RCC 7860 (cell line): ENCODE results near the gene SLC22A3.

Source experiments
- DNase-seq: peaks from one replicate; pipeline ENCODE4 v3.0.0-alpha.2; 2015; ENCODE audit warnings: low spot score
- FAIRE-seq: peaks from 2 replicates; lab custom pipeline; 2012; peaks lifted over from hg19 to GRCh38; lab: Jason Lieb, UNC

SLC22A3 gene

DNA sequence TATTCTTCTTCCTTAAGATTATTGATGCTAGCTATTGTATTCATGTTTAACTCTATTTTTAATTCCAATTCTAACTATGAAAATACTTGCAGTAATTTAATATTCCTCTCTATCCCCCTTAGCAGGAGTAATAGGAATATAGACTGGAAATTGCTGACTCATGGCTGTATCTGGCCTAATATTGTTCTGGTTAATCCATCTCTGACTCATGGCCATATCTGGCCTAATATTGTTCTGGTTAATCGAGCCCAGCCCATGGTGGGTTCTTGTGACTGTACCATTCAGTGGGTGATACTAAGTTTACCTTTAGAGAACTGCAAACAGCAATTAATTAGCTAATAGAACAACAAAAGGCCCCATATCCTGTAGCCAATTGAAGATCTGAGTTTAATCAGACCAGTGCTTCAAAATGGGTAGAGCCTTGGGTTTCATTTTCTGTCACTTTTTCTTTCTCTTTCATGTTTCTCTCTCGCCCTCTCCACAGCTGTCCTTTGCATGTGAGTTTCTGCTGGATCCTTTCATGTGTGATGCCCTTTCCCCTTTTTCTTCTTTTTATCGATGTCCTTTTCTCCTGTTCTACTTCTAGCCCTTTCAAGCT, 50.6 kb downstream of the SLC22A3 start:
- no peak for DNase-seq
- peak; percentile 28 for FAIRE-seq

DNA sequence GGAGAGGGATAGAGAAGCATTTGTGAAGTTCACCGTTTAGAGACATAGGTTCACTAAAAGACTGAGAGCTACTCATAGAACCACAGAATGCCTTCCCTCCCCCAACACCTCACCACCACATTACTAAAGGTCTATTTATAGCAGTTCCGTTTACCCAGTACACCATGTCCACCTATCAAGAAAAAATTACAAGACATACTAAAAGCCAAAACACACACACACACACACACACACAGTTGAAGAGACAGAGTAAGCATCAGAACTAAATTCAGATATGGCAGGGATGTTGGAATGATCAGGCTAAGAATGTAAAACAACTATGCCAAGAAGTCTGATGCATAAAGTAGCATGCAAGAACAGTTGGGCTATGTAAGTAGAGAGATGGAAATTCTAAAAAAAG, 52.3 kb downstream of the SLC22A3 start:
- peak; percentile 25 for DNase-seq
- FAIRE-seq: no peak

GRCh38 chr6:160408528-160408927, 60.4 kb downstream of the SLC22A3 start:
- no peak for FAIRE-seq

GRCh38 chr6:160412993-160413392, 64.8 kb downstream of the SLC22A3 start:
- FAIRE-seq: no peak

More at GRCh38 chr6:160408528-160408927, 60.4 kb downstream of the SLC22A3 start:
- DNase-seq: no peak

GRCh38 chr6:160417146-160417545, 69.0 kb downstream of the SLC22A3 start:
- FAIRE-seq (no peak), DNase-seq (no peak)

More at GRCh38 chr6:160412993-160413392, 64.8 kb downstream of the SLC22A3 start:
- DNase-seq: no peak

- FAIRE-seq (no peak), DNase-seq (no peak)
These were observed 69.4 kb downstream of the SLC22A3 start for GRCh38 chr6:160417550-160417949.

- FAIRE-seq: no peak
- DNase-seq: no peak
These were observed 70.2 kb downstream of the SLC22A3 start for GRCh38 chr6:160418370-160418769.

DNA sequence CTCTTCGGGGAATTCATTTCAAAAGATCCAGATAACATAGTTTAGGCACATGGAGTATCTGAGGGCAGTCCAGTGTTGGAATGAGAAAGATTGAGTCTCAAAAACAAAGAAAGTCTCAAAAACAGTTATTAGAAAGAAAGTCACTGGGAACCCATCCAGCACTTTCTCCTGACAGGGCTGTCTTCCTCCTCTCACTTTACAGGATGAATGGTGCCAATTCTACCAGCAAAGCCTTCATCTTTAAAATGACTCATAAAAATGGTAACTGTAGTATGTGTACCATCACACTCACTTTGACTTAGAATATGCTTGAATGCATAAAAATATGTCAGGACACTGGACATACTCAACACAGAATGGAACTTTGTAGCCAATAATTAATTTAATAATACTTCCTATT, 71.3 kb downstream of the SLC22A3 start:
- DNase-seq: no peak
- FAIRE-seq: no peak

GRCh38 chr6:160420253-160420968, 72.2 kb downstream of the SLC22A3 start:
- FAIRE-seq (no peak), DNase-seq (no peak)

DNA sequence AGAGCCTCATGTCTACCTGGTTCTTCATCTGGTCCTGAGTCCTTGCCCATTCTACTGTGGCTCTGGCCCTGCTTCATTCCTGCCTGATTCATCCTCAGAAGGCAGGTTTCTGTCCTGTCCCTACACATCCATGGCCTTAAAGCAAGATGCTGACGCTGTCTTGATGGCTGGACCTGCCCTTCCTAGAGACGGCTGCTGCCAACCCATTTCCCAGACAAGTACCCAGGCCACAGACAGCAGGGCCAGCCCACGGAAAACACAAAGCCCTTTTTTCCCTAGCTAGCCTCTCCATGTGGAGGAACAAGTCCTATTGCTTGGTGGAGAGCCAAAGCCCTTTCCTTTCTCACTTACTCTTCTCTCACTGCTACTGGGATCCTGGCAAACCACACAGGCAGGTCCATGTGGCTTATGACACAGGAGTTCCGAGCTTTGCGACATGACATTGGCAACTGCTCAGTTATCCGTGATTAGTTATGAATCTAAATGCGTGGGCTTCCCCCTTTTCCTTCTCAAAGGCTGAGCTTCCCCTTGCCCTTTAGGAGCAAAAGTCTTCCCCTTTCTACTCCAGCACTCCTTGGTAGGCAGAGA, 72.9 kb downstream of the SLC22A3 start:
- DNase-seq: no peak
- no peak for FAIRE-seq

DNA sequence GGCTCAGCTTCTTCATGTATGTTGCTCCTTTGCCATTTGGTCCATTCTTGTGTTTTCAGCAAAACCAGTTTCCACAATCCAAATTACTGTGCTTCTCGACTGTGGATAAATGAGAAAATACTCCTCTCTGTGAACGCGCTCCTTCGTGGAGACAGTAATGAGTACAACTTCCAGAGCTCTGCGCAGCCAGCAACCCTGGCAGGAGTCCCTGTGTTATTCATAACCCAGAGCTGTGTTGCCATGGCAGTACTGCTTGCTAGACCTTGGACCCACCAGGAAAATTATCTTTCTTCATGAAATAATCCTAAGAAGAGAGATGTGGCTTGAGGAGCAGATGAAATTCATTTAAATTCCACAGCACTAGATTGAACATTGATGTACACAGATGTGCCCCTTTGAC, 73.7 kb downstream of the SLC22A3 start:
- FAIRE-seq (no peak), DNase-seq (no peak)

GRCh38 chr6:160424256-160424655, 76.1 kb downstream of the SLC22A3 start:
- DNase-seq (peak; percentile 41), FAIRE-seq (no peak)

DNA sequence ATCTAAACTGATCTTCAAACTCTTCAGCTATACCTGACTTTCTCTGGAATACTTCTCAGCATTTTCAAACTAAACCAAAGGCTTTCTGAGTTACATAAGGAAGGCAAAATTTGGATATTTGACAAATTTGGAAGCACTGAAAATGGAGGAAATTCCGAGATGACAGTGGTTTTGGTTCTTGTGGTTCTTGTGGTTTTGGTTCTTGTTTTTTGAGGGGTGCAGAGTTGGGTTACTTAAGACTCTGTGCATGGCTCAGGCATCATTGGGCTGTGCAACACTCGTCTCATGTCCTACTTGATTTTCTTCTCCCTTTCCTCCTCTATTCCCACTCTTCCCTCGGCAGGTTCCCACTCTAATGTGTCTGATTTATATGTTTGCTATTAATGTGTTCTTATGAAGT, 78.0 kb downstream of the SLC22A3 start:
- no peak for FAIRE-seq
- no peak for DNase-seq

GRCh38 chr6:160427312-160428068, 79.3 kb downstream of the SLC22A3 start:
- DNase-seq (no peak), FAIRE-seq (no peak)

DNA sequence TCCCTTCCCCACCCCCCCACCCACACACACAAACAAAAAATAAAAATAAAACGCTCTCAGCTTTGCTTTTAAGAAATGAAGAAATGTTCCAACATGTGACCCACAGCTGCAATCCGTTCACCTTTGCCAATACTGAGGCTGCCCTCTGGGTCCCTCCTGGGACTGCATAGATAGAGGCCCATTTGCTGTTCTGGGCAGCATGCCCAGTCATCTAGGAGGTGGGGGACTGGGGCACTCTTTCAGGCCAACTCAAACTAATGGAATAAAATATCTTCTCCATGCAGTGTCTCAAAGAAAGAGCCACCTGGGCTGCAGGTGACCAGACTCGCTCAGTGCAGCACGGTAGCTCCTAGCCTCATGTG, 79.9 kb downstream of the SLC22A3 start:
- no peak for FAIRE-seq
- DNase-seq: no peak

GRCh38 chr6:160428818-160429619, 80.8 kb downstream of the SLC22A3 start:
- DNase-seq: no peak
- FAIRE-seq: no peak

DNA sequence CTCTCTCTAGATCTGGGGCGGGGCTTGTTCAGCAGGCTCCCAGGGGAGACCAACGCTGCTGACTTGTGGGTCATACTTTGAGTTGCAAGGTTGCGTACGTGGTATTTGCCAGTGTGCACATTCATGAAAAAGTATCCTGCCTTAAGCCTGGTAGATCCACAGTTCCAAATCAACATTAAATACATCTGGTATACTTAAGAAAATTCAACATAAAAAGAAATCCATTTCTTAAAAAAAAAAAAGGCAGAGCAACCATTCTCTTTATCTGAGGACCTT, 81.4 kb downstream of the SLC22A3 start:
- no peak for FAIRE-seq
- no peak for DNase-seq

DNA sequence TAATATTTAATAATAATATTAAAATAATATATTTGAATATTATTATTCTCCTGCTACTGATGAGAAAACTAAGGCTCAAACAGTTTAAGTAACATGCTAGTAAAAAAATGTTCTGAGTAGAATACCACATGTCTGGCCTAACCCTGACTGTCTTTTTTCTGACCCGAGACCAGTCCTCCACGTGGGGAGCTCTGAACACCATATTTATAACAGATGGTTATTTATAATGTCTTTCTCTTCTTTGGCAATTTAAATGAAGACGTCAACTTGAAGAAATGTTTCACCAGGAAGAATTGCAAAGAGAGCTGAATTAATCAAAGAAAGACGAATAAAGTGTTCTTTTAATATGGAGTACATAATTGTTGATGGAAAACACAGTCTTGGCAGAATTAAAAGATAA, 82.0 kb downstream of the SLC22A3 start:
- FAIRE-seq: no peak
- DNase-seq: no peak

- no peak for FAIRE-seq
- no peak for DNase-seq
These were observed 82.6 kb downstream of the SLC22A3 start for GRCh38 chr6:160430751-160431150.

- DNase-seq: no peak
- FAIRE-seq: no peak
These were observed 83.0 kb downstream of the SLC22A3 start for GRCh38 chr6:160431226-160431625.

DNA sequence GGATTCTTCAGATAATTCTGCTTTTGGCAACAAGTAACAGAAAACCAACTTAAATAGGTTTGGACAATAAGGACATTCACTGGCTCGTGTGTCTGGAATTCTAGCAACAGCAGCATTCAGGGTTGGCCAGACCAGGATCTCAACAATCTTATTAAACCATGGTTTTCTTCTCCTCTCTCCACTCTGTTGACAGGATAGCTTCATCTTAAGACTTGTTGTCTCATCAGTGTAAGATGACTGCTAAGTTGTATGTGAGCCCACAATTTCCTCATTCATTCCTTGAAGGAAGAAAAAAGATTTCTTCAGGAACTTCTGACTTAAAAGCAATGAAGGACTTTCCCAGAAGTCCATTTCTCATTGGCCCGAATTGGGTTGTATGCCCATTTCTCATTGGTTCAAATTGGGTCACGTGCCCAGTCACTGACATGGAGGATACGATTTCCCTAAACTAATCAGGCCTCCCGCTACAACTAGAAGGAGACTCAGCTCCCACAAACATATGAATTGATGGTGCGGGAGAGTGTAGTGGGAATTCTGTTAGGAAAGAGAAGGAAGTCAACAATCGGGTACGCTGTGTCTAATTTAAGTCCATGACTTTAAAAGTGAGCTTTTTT, 83.7 kb downstream of the SLC22A3 start:
- DNase-seq (no peak), FAIRE-seq (no peak)
